ENCODE data around the gene AP2S1.
A peak's percentile ranks its signal among the peaks of the same experiment; 100 is the strongest.
"Not testable (repeated sequence)": the region's sequence is repeated elsewhere in the genome, so short reads cannot be mapped to it uniquely, and the experiment has no call there.

The AP2S1 gene

DNA sequence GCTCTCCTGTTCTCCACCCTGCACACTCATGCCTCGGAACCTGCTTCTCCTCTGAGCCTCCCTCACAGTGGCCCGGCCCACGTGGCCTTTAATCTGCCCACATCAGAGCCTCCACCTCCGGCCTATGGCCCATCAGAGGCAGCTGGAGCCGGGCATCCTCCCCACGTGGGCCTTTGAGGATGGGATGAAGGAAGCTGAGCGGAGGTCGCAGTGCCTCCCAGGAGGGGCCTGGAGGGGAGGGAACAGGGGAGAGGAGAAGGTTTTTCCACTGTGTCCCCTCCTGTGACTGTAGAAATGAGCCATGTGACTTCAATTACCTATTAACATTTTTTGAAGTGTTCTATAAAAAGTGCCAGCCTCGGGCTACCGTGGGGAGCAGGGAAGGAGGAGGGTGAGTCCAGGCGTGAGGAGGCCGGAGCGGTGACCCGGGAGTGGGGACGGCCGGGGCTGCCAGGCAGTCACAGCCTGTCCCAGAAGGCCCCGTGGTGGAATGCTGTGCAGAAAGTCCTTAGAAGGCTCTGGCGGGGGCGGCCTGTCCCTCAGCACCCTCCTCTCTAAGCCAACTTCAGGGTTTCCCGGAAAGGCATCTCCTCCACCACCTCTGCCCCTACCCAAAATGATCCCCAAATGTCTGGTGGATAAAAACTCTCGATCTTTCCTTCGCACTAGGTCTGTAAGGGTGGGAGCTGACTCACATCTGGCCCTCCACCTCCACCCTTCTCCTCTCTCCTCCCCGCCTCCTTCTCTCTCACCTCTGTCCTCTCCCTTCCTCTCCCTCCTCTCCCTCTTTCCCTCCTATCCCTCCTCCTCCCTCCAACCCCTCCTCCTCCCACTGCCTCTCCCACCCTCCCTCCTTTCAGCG is 37.4 kb downstream of the AP2S1 start:
- no peaks in the 10 kb centered on the region for H3K9me3 ChIP-seq (ENCODE audit: insufficient read depth, low read length)
- no peak for DNase-seq (ENCODE audit: low read depth, low spot score)
- H3K9ac ChIP-seq (ENCODE audit: insufficient read length, low read depth) = peak overlapping the region; percentile 50
- no peaks in the 10 kb centered on the region for H3K36me3 ChIP-seq (ENCODE audit: insufficient read depth, insufficient read length, low read length)
- TF ChIP-seq ZNF274 (IDR thresholded peaks at IDR 0.05; ENCODE audit: low read depth, low read length) = no peak
- TF ChIP-seq SUZ12 (IDR thresholded peaks at IDR 0.05; ENCODE audit: extremely low read depth, insufficient read depth, insufficient read length) = no peak
- TF ChIP-seq YY1 (IDR thresholded peaks at IDR 0.05; ENCODE audit: insufficient read depth, insufficient read length) = no peak
- H3K4me1 ChIP-seq (ENCODE audit: insufficient read depth, insufficient read length) = peaks cover 2% of the 10 kb centered on the region
- H3K27me3 ChIP-seq (ENCODE audit: insufficient read depth, insufficient read length) = no peaks in the 10 kb centered on the region
- H3K4me3 ChIP-seq (ENCODE audit: insufficient read length, low read depth) = no peak overlapping the region

DNA sequence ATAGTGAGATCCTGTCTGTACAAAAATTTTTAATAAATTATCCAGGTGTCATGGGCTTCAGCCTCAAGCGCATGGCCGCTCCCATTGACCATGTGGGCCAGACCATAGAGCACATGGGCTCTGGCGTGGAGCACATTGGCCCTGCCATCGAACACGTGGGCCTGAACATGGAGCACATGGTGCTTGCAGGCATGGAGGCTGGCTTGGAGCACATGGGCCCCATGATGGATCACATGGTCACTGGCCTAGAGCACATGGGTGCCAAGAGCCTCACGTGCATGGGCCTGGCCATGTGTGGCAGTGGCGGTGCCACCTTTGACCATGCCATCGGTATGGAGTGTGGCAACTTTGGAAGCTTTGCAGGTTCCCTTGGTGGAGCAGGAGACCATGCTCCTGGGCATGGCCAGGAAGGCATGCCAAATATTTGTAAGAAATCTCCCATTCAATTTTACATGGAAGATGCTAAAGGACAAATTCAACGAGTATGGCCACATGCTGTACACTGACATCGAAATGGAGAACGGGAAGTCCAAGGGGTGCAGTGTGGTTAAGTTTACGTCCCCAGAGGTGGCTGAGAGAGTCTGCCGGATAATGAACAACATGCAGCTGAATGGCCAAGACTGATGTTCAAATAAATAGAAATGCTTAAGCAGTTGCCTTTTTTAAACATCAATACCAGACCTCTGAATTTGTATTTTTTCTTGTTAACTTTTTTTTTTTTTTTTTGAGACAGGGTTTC is 40.9 kb downstream of the AP2S1 start:
- H3K4me3 ChIP-seq (ENCODE audit: insufficient read length, low read depth) = no peak overlapping the region
- TF ChIP-seq ZNF274 (IDR thresholded peaks at IDR 0.05; ENCODE audit: low read depth, low read length) (no peak), SUZ12 (IDR thresholded peaks at IDR 0.05; ENCODE audit: extremely low read depth, insufficient read depth, insufficient read length) (no peak), YY1 (IDR thresholded peaks at IDR 0.05; ENCODE audit: insufficient read depth, insufficient read length) (no peak)
- H3K27me3 ChIP-seq (ENCODE audit: insufficient read depth, insufficient read length) = no peaks in the 10 kb centered on the region
- H3K9me3 ChIP-seq (ENCODE audit: insufficient read depth, low read length) = no peaks in the 10 kb centered on the region
- no peak overlapping the region for H3K9ac ChIP-seq (ENCODE audit: insufficient read length, low read depth)
- H3K4me1 ChIP-seq (ENCODE audit: insufficient read depth, insufficient read length) = peaks cover 2% of the 10 kb centered on the region
- DNase-seq (ENCODE audit: low read depth, low spot score) = no peak
- no peaks in the 10 kb centered on the region for H3K36me3 ChIP-seq (ENCODE audit: insufficient read depth, insufficient read length, low read length)

DNA sequence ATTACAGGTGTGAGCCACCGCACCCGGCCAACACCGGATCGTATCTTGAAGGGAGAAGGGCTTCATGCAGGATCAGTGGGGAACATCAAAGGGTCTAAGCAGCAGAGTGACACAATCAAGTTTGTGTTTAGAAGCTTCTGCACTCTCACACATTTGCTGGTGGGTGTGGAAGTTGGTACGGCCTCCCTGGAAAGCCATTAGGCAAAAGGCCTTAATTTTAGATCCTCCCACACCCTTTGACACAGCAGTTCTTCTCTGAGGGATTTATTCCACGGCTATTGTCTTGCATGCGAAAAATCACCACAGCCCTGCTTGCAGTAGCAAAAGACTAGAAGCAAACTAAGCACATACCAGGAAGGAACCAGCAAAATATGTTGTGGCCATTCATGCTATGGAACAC is 44.0 kb downstream of the AP2S1 start:
- H3K36me3 ChIP-seq (ENCODE audit: insufficient read depth, insufficient read length, low read length) = no peaks in the 10 kb centered on the region
- H3K9me3 ChIP-seq (ENCODE audit: insufficient read depth, low read length) = no peaks in the 10 kb centered on the region
- H3K4me3 ChIP-seq (ENCODE audit: insufficient read length, low read depth) = no peak overlapping the region
- DNase-seq (ENCODE audit: low read depth, low spot score) = no peak
- TF ChIP-seq ZNF274 (IDR thresholded peaks at IDR 0.05; ENCODE audit: low read depth, low read length) (no peak), SUZ12 (IDR thresholded peaks at IDR 0.05; ENCODE audit: extremely low read depth, insufficient read depth, insufficient read length) (no peak)
- no peaks in the 10 kb centered on the region for H3K4me1 ChIP-seq (ENCODE audit: insufficient read depth, insufficient read length)
- no peak overlapping the region for H3K9ac ChIP-seq (ENCODE audit: insufficient read length, low read depth)
- no peaks in the 10 kb centered on the region for H3K27me3 ChIP-seq (ENCODE audit: insufficient read depth, insufficient read length)

DNA sequence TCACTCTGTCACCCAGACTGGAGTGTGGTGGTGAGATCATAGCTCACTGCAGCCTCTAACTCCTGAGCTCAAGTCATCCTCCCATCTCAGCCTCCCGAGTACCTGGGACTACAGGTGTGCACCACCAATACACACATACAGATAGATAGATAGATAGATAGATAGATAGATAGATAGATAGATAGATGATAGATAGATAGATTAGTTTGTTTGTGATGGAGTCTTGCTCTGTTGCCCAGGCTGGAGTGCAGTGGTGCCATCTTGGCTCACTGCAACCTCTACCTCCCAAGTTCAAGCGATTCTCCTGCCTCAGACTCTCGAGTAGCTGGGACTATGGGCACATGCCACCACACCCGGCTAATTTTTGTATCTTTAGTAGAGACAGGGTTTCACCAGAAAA is 46.2 kb downstream of the AP2S1 start:
- DNase-seq (ENCODE audit: low read depth, low spot score); H3K9ac ChIP-seq (ENCODE audit: insufficient read length, low read depth); H3K4me1 ChIP-seq (ENCODE audit: insufficient read depth, insufficient read length); H3K27me3 ChIP-seq (ENCODE audit: insufficient read depth, insufficient read length); H3K4me3 ChIP-seq (ENCODE audit: insufficient read length, low read depth); H3K36me3 ChIP-seq (ENCODE audit: insufficient read depth, insufficient read length, low read length); H3K9me3 ChIP-seq (ENCODE audit: insufficient read depth, low read length): not testable (repeated sequence)

DNA sequence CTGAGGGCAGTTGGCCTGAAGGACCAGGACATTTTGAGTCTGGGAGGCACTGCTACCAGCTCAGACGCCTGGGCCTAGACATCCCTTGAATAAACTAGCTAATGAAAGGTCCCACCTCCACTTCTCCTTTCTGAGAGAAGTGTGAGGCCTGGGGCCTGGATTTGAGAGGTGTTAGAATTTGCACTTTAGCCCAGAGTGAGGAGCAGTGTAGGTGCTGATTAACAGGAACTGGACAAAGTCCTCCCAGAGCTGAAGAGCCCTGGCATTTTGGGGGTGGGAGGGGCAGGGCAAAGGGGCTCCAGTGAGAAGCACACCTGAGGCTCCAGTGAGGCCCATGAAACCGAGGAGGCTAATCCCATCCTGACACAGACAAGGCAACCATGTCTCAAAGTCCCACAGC is 47.1 kb downstream of the AP2S1 start:
- Histone ChIP-seq H3K36me3 (ENCODE audit: insufficient read depth, insufficient read length, low read length) (no peaks in the 10 kb centered on the region), H3K4me3 (ENCODE audit: insufficient read length, low read depth) (no peak overlapping the region), H3K9ac (ENCODE audit: insufficient read length, low read depth) (no peak overlapping the region), H3K27me3 (ENCODE audit: insufficient read depth, insufficient read length) (no peaks in the 10 kb centered on the region), H3K4me1 (ENCODE audit: insufficient read depth, insufficient read length) (no peaks in the 10 kb centered on the region), H3K9me3 (ENCODE audit: insufficient read depth, low read length) (no peaks in the 10 kb centered on the region)
- TF ChIP-seq ZNF274 (IDR thresholded peaks at IDR 0.05; ENCODE audit: low read depth, low read length) (no peak), SUZ12 (IDR thresholded peaks at IDR 0.05; ENCODE audit: extremely low read depth, insufficient read depth, insufficient read length) (no peak), YY1 (IDR thresholded peaks at IDR 0.05; ENCODE audit: insufficient read depth, insufficient read length) (no peak)
- no peak for DNase-seq (ENCODE audit: low read depth, low spot score)

DNA sequence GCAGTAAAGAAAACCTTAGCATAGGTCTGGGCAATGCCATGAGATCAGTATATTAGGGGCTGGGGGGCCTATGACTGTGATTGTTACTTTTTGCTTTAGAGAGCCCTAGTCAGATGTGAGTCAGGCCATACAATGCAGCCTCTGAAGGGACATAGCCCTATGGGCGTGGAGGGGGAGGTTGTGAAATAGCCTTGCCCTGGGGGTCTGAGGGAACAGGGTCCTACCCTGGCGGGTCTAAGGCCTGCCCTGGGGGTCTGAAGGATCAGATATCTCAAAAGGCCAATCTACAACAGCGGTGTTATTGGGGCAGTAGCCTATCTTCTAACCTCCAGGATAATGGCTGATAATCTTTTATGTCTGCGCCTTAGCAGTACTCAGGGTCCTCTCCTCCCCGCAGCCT is 48.5 kb downstream of the AP2S1 start:
- Histone ChIP-seq H3K4me1 (ENCODE audit: insufficient read depth, insufficient read length) (no peaks in the 10 kb centered on the region), H3K9me3 (ENCODE audit: insufficient read depth, low read length) (no peaks in the 10 kb centered on the region), H3K4me3 (ENCODE audit: insufficient read length, low read depth) (no peak overlapping the region), H3K27me3 (ENCODE audit: insufficient read depth, insufficient read length) (no peaks in the 10 kb centered on the region), H3K9ac (ENCODE audit: insufficient read length, low read depth) (no peak overlapping the region), H3K36me3 (ENCODE audit: insufficient read depth, insufficient read length, low read length) (no peaks in the 10 kb centered on the region)
- no peak for DNase-seq (ENCODE audit: low read depth, low spot score)
- no peak for TF ChIP-seq YY1 (IDR thresholded peaks at IDR 0.05; ENCODE audit: insufficient read depth, insufficient read length)

DNA sequence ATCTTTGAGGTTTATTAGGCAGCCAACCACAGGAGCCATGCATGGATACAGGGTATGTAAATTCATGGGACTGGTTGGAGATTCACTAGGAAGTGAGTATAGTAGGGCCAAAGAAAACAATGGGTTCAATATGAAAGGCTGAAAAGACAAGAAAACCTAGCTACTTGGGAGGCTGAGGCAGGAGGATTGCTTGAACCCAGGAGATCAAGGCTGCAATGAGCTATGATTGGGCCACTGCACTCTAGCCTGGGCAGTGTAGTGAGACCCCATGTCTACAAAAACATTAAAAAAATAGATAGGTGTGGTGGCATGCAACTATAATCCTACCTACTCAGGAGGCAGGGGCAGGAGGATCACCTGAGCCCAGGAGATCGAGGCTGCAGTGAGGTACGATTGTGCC is 51.9 kb downstream of the AP2S1 start:
- no peaks in the 10 kb centered on the region for H3K4me1 ChIP-seq (ENCODE audit: insufficient read depth, insufficient read length)
- no peaks in the 10 kb centered on the region for H3K36me3 ChIP-seq (ENCODE audit: insufficient read depth, insufficient read length, low read length)
- no peaks in the 10 kb centered on the region for H3K9me3 ChIP-seq (ENCODE audit: insufficient read depth, low read length)
- no peak for TF ChIP-seq YY1 (IDR thresholded peaks at IDR 0.05; ENCODE audit: insufficient read depth, insufficient read length)
- no peak for TF ChIP-seq ZNF274 (IDR thresholded peaks at IDR 0.05; ENCODE audit: low read depth, low read length)
- no peak for TF ChIP-seq SUZ12 (IDR thresholded peaks at IDR 0.05; ENCODE audit: extremely low read depth, insufficient read depth, insufficient read length)
- DNase-seq (ENCODE audit: low read depth, low spot score) = no peak
- H3K4me3 ChIP-seq (ENCODE audit: insufficient read length, low read depth) = no peak overlapping the region
- no peak overlapping the region for H3K9ac ChIP-seq (ENCODE audit: insufficient read length, low read depth)
- no peaks in the 10 kb centered on the region for H3K27me3 ChIP-seq (ENCODE audit: insufficient read depth, insufficient read length)
